Loucy (cell line): ENCODE data around the gene PRDM8.
A peak's percentile ranks its signal among the peaks of the same experiment; 100 is the strongest.

ENCODE experiments used
- H2AFZ ChIP-seq: fragments of 200-600 bp; sonication (generic); 2 replicates; pipeline ENCODE4 v1.6.0; 2016; ENCODE audit warnings: antibody characterized with exemption, mild to moderate bottlenecking, low read length, moderate library complexity
- H3F3A ChIP-seq: fragments of 200-600 bp; 2 replicates; pipeline ENCODE4 v1.6.0; 2016; ENCODE audit warnings: antibody characterized with exemption, low read depth, mild to moderate bottlenecking
- H3K27me3 ChIP-seq: fragments of 200-600 bp; sonication (generic); 2 replicates; pipeline ENCODE4 v1.6.1; 2014; ENCODE audit warnings: low read length, mild to moderate bottlenecking; ENCODE audit not compliant: insufficient read depth, poor library complexity, severe bottlenecking
- H3K36me3 ChIP-seq: fragments of 200-600 bp; sonication (generic); 2 replicates; pipeline ENCODE4 v1.6.1; 2016; ENCODE audit warnings: low read length; ENCODE audit not compliant: insufficient read depth
- H3K4me1 ChIP-seq: fragments of 200-600 bp; sonication (generic); 2 replicates; pipeline ENCODE4 v1.5.1; 2014; ENCODE audit warnings: low read length, mild to moderate bottlenecking; ENCODE audit not compliant: insufficient read depth, poor library complexity, severe bottlenecking
- H3K4me2 ChIP-seq: fragments of 200-600 bp; sonication (generic); 2 replicates; pipeline ENCODE4 v1.6.0; 2014; ENCODE audit warnings: antibody characterized with exemption, low read length, low read depth, mild to moderate bottlenecking; ENCODE audit not compliant: poor library complexity, severe bottlenecking
- H3K4me3 ChIP-seq: fragments of 200-600 bp; sonication (generic); 2 replicates; pipeline ENCODE4 v1.5.1; 2014; ENCODE audit warnings: low read length, mild to moderate bottlenecking, mixed read lengths; ENCODE audit not compliant: poor library complexity, severe bottlenecking
- H3K79me2 ChIP-seq: fragments of 200-600 bp; sonication (generic); 2 replicates; pipeline ENCODE4 v1.6.1; 2014; ENCODE audit warnings: low read length; ENCODE audit not compliant: insufficient read depth
- H3K9ac ChIP-seq: fragments of 200-600 bp; sonication (generic); 2 replicates; pipeline ENCODE4 v1.6.0; 2014; ENCODE audit warnings: mild to moderate bottlenecking, low read depth, low read length, moderate library complexity; ENCODE audit not compliant: poor library complexity, severe bottlenecking
- H3K9me2 ChIP-seq: fragments of 200-600 bp; sonication (generic); replicated peaks from 2 replicates; pipeline ENCODE4 v1.6.1; 2016; ENCODE audit warnings: low read depth, low read length, mixed read lengths
- H3K9me3 ChIP-seq: fragments of 200-600 bp; sonication (generic); 2 replicates; pipeline ENCODE4 v1.6.1; 2014; ENCODE audit warnings: mild to moderate bottlenecking, antibody characterized with exemption, low read length, low read depth; ENCODE audit not compliant: insufficient read depth
- H4K20me1 ChIP-seq: fragments of 200-600 bp; sonication (generic); 2 replicates; pipeline ENCODE4 v1.6.0; 2014; ENCODE audit warnings: antibody characterized with exemption, low read length, mild to moderate bottlenecking; ENCODE audit not compliant: insufficient read depth, poor library complexity, severe bottlenecking
- EZH2phosphoT487 ChIP-seq: fragments of 200-600 bp; IDR thresholded peaks from 2 replicates; pipeline ENCODE4 v1.6.1; 2018; ENCODE audit warnings: antibody characterized with exemption, mild to moderate bottlenecking, moderate library complexity, borderline replicate concordance
- TF ChIP-seq, protein P1 (sequence below): fragments of 200-600 bp; sonication (generic); conservative IDR thresholded peaks from 2 replicates; pipeline ENCODE4 v1.5.1; 2014; ENCODE audit warnings: mild to moderate bottlenecking, antibody characterized with exemption, low read length

Gene PRDM8

DNA sequence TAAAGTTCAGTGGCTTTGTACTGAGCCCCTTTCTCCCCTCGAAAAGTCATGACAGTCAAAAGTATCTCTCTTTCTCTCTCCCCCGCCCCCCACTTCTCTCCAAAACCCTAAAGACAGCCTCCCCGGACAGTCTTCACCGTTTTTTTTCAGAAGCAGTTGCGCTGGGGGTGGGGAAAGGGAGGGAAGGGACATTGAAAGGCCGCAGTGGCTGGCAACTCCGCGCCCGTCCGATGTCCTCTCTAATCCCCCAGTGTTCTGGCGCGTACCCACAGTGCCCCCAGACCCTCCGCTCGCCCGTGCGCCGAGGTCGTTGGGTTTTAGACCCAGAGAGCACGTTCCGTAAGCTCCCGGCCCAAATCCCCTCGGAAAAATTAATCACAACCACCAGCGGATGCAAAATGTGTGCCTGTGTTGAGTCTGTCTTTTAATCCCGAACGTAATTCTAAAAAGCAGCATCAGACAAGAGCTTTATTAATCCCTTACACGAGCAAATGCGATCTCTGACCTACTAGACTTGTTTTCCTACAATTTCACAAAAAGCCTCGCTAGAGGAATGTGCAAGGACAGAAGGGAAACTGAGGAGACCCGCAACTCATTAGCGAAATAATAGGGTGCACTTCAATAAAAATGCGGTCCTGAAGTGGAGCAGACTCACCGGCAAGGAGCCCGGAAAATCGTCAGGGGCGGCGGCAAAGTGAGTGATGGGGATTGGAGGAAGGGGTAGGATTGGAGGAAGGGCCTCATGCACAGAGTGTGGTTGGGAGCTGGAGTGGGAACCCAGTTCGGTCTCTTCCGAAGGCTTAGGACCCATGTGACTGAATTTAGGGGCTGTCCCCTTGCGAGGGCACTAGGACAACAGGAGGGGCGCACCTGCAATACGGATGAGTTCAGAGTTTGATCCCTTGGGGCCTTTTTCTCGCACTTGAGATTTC, 12.2 kb upstream of the PRDM8 start:
- Histone ChIP-seq H2AFZ (peak overlapping the region; percentile 90), H3K9me3 (no peaks in the 10 kb centered on the region), H3K9ac (peak overlapping the region; percentile 98), H3K27me3 (no peaks in the 10 kb centered on the region), H3K79me2 (peaks cover 76% of the 10 kb centered on the region), H3F3A (peaks cover 4% of the 10 kb centered on the region; the same call in 1 of the 2 replicates), H3K4me2 (peak overlapping the region; percentile 97), H3K9me2 (no peaks in the 10 kb centered on the region), H3K4me1 (peaks cover 61% of the 10 kb centered on the region), H3K36me3 (no peaks in the 10 kb centered on the region), H3K4me3 (peak overlapping the region; percentile 93), H4K20me1 (no peaks in the 10 kb centered on the region)
- TF ChIP-seq, protein P1, sequence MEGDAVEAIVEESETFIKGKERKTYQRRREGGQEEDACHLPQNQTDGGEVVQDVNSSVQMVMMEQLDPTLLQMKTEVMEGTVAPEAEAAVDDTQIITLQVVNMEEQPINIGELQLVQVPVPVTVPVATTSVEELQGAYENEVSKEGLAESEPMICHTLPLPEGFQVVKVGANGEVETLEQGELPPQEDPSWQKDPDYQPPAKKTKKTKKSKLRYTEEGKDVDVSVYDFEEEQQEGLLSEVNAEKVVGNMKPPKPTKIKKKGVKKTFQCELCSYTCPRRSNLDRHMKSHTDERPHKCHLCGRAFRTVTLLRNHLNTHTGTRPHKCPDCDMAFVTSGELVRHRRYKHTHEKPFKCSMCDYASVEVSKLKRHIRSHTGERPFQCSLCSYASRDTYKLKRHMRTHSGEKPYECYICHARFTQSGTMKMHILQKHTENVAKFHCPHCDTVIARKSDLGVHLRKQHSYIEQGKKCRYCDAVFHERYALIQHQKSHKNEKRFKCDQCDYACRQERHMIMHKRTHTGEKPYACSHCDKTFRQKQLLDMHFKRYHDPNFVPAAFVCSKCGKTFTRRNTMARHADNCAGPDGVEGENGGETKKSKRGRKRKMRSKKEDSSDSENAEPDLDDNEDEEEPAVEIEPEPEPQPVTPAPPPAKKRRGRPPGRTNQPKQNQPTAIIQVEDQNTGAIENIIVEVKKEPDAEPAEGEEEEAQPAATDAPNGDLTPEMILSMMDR, result peak; percentile 18; the same call in 1 of the 2 replicates
- no peak for TF ChIP-seq EZH2phosphoT487

DNA sequence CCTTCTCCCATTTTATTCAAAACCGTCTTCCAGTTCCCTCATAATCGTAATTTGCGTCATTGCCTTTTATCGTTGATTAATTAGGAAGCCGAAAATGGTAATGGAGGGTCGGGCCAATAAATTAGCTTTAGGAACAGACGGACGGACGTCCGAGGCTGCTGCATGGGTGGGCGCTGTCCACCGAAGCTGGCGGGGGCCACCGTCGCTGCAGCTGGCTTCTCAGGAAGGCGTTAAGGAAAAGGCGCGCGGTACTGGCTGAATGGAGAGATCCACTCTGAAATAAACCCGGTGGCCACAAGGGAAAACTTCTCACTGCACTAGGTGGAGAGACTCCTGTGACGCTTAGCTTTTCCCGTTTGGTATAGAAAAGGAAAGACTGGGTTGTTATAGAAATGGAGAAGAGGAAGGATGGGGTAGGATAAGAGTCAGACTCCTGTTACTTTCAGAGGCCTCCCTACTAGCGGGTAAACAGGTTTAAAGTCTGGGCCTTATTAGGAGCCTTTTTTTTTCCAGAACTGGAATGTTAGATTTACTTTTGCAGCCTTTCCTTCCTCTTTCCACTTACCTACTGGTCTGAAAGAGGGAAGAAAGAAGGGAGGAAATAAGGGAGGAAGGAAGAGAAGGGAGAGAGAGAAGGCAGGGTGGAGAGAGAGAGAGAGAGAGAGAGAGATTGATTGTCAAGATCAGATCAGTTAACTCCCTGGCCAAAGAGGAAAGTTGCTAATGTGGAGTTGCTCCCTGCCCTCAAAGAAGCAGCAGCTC, 11.3 kb upstream of the PRDM8 start:
- H3K9me3 ChIP-seq, result no peaks in the 10 kb centered on the region
- peak overlapping the region; percentile 97 for H3K4me2 ChIP-seq
- H3K79me2 ChIP-seq, result peaks cover 84% of the 10 kb centered on the region
- peak overlapping the region; percentile 98 for H3K9ac ChIP-seq
- no peaks in the 10 kb centered on the region for H3K27me3 ChIP-seq
- H2AFZ ChIP-seq, result peak overlapping the region; percentile 90
- H3F3A ChIP-seq, result peaks cover 4% of the 10 kb centered on the region; the same call in 1 of the 2 replicates
- no peaks in the 10 kb centered on the region for H3K36me3 ChIP-seq
- H3K4me1 ChIP-seq, result peaks cover 65% of the 10 kb centered on the region
- TF ChIP-seq, protein P1, result 0 out of 2 replicates have a peak, but pooled peaks have one; percentile 4
- TF ChIP-seq EZH2phosphoT487, result no peak
- no peaks in the 10 kb centered on the region for H3K9me2 ChIP-seq
- peak overlapping the region; percentile 93 for H3K4me3 ChIP-seq
- H4K20me1 ChIP-seq, result no peaks in the 10 kb centered on the region

DNA sequence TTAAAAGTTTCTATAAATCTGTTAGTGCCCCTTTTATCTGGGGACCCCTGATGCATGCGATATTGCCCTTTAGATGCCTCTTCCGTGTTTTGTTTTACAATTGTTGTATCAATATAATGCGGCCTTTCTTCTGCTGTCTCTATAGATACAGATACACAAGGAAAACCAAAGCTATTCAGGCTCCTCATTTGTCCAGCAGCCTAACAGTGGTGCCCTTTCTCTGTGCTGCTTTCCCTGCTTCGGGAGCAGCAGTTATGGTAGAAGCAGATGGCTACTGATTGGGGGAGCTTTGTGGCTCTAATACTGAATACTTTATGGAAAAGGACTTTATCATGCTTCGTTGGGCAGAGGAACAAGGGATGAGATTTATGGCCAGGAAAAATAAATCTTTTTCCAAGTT, 10.6 kb upstream of the PRDM8 start:
- H3K27me3 ChIP-seq, result no peaks in the 10 kb centered on the region
- H3K4me1 ChIP-seq, result peaks cover 62% of the 10 kb centered on the region
- peak overlapping the region; percentile 97 for H3K4me2 ChIP-seq
- H3K36me3 ChIP-seq, result no peaks in the 10 kb centered on the region
- peaks cover 92% of the 10 kb centered on the region for H3K79me2 ChIP-seq
- no peak overlapping the region for H2AFZ ChIP-seq
- H3K9me2 ChIP-seq, result no peaks in the 10 kb centered on the region
- H3F3A ChIP-seq, result peaks cover 4% of the 10 kb centered on the region; the same call in 1 of the 2 replicates
- peak overlapping the region; percentile 98 for H3K9ac ChIP-seq
- H4K20me1 ChIP-seq, result no peaks in the 10 kb centered on the region
- TF ChIP-seq, protein P1, result no peak
- no peak for TF ChIP-seq EZH2phosphoT487
- peak overlapping the region; percentile 93 for H3K4me3 ChIP-seq
- no peaks in the 10 kb centered on the region for H3K9me3 ChIP-seq
